Measurements from ENCODE around the gene TOMM40L. TPM values are rescaled to one million over a fixed set of nuclear protein-coding genes. Genes with fewer than 3 reads are reported as not detected.

The TOMM40L gene
- 9.0 and 10.9 TPM in 2 replicates for total RNA-seq

GRCh38 chr1:161225534-161226319 lies at the start of gene TOMM40L:
Gene TOMM40L (plus strand): TSS chr1:161226060. CDS start chr1:161226490, 430 bp downstream.

GRCh38 chr1:161177112-161177935 lies 48.5 kb upstream of the TOMM40L start, which contains the start of gene B4GALT3:
Gene B4GALT3 (minus strand): TSS chr1:161177507. CDS start chr1:161176060, 1,447 bp downstream.

GRCh38 chr1:161198897-161199431 lies 26.9 kb upstream of the TOMM40L start, which contains the start of gene ADAMTS4:
Gene ADAMTS4 (minus strand): TSS chr1:161199054. CDS start chr1:161198627, 427 bp downstream.

DNA sequence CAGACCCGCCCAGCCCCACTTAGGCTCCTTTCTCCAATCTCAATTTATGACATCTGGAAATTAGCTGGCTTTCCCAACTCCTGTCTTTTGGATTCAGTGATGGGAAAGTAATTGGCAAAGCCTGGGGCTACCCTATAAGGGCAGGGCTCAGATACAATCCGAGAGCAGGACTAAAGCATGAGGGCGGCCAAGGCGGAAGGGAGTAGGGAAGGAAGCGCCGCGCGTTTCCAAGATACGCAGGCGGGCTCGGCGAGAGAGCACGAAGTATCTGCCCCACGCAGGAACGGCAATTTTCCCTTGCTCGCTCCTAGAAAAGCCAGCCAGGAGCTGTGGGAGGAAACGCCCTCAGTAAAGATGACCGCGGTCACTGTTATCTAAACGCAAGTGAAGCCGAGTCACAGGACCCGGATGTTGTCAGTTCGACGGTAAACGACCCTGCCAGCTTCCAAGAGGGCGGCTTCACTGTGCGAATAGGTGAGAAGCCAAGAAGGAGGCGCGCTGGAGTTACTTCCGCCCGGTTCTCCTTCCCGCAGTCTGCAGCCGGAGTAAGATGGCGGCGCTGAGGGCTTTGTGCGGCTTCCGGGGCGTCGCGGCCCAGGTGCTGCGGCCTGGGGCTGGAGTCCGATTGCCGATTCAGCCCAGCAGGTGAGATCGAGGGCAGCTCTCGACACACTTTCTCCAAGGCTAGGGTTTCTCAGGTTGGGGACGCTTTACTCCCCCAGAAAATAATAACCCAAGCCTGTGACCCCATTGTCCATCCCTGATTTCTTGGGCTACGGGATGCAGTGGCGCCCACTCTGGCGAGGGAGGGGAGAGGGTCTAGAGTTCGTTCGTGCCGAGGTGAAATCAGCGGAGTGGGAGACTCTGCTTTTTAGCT lies 23.8 kb upstream of the TOMM40L start, which contains the start of gene NDUFS2:
Gene NDUFS2 (plus strand): TSS at position 532 of the 877 bp plus-strand sequence. CDS start 19 bp downstream, at position 551.

DNA sequence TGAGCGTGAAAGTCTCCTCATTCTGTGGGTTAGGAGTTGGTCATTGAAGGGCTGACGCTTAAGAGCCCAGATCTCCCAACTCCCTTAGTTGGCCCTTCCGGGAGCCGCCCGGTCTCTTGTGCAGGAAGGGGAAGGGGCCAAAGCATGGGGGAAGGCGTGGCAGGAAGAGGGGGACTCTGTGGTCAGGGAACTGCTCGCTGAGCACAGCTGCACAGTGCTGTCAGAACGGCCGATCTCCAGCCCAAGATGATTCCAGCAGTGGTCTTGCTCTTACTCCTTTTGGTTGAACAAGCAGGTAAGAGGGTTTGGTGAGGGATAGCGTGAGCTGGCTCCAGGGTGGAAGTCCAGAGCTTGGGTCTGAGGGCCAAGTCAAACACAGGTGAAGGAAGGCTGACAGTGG lies 10.8 kb upstream of the TOMM40L start, which contains the start of gene FCER1G:
Gene FCER1G (plus strand): TSS at position 220 of the 400 bp plus-strand sequence. CDS start 27 bp downstream, at position 247.

GRCh38 chr1:161238039-161238473 lies 12.2 kb downstream of the TOMM40L start, which contains the start of gene NR1I3:
Gene NR1I3 (minus strand): TSS chr1:161238203. CDS start chr1:161236565, 1,638 bp downstream.

GRCh38 chr1:161258439-161259344 lies 32.8 kb downstream of the TOMM40L start, which contains the start of gene PCP4L1:
Gene PCP4L1 (plus strand): TSS chr1:161258745. CDS start chr1:161258975, 230 bp downstream.

Other genes starting within 250 kb of the TOMM40L start
- 2.2 and 2.5 TPM in 2 replicates for gene F11R, start 204.9 kb upstream of the TOMM40L start, total RNA-seq
- 0.60 and 15.4 TPM in 2 replicates for gene TSTD1, start 187.1 kb upstream of the TOMM40L start, total RNA-seq
- gene USF1, start 180.1 kb upstream of the TOMM40L start, total RNA-seq = 85.6 and 125 TPM in 2 replicates
- under 0.01 and 0.09 TPM in 2 replicates for gene ARHGAP30, start 156.2 kb upstream of the TOMM40L start, total RNA-seq
- under 0.01 and 0.34 TPM in 2 replicates for gene NECTIN4, start 136.5 kb upstream of the TOMM40L start, total RNA-seq
- 2.0 and 2.3 TPM in 2 replicates for gene KLHDC9, start 127.7 kb upstream of the TOMM40L start, total RNA-seq
- gene PFDN2, start 108.0 kb upstream of the TOMM40L start, total RNA-seq = 49.8 and 54.0 TPM in 2 replicates
- 22.0 and 22.2 TPM in 2 replicates for gene NIT1, start 108.0 kb upstream of the TOMM40L start, total RNA-seq
- 20.3 and 35.1 TPM in 2 replicates for gene DEDD, start 93.4 kb upstream of the TOMM40L start, total RNA-seq
- 148 and 210 TPM in 2 replicates for gene UFC1, start 72.1 kb upstream of the TOMM40L start, total RNA-seq
- gene USP21, start 66.6 kb upstream of the TOMM40L start, total RNA-seq = 4.8 and 5.5 TPM in 2 replicates
- gene PPOX, start 59.6 kb upstream of the TOMM40L start, total RNA-seq = 8.9 and 12.6 TPM in 2 replicates
- 9.9 and 11.3 TPM in 2 replicates for gene B4GALT3, start 48.6 kb upstream of the TOMM40L start, total RNA-seq
- 1.1 and 1.4 TPM in 2 replicates for gene ADAMTS4, start 27.0 kb upstream of the TOMM40L start, total RNA-seq
- gene NDUFS2, start 23.7 kb upstream of the TOMM40L start, total RNA-seq = 196 and 209 TPM in 2 replicates
- not detected in 2 replicates for gene FCER1G, start 10.8 kb upstream of the TOMM40L start, total RNA-seq
- not detected in 2 replicates for gene APOA2, start 2.4 kb upstream of the TOMM40L start, total RNA-seq
- not detected in 2 replicates for gene NR1I3, start 12.1 kb downstream of the TOMM40L start, total RNA-seq
- not detected in 2 replicates for gene PCP4L1, start 32.7 kb downstream of the TOMM40L start, total RNA-seq
- 0.77 and 1.4 TPM in 2 replicates for gene MPZ, start 83.9 kb downstream of the TOMM40L start, total RNA-seq
- 17.0 and 23.4 TPM in 2 replicates for gene SDHC, start 88.3 kb downstream of the TOMM40L start, total RNA-seq
- gene CFAP126, start 141.8 kb downstream of the TOMM40L start, total RNA-seq = not detected in 2 replicates

Measured in bronchial smooth muscle cell (primary cell).